A673 (cell line): Measurements from ENCODE around the gene SOX30.

Source experiments
- EZH2 ChIP-seq: fragments of 200-600 bp; sonication (generic); IDR thresholded peaks from 2 replicates; pipeline ENCODE4 v1.6.1; 2017; ENCODE audit warnings: borderline replicate concordance, low read depth, mild to moderate bottlenecking, mixed read lengths, antibody characterized with exemption, low read length; ENCODE audit not compliant: poor library complexity, severe bottlenecking
- TF ChIP-seq, protein P1 (sequence below): fragments of 300-800, 200-600 bp; sonication (generic); conservative IDR thresholded peaks from 2 replicates; pipeline ENCODE4 v1.5.1; 2017; ENCODE audit warnings: low read depth, mild to moderate bottlenecking, antibody characterized with exemption, low read length, moderate library complexity, mixed read lengths

DNA sequence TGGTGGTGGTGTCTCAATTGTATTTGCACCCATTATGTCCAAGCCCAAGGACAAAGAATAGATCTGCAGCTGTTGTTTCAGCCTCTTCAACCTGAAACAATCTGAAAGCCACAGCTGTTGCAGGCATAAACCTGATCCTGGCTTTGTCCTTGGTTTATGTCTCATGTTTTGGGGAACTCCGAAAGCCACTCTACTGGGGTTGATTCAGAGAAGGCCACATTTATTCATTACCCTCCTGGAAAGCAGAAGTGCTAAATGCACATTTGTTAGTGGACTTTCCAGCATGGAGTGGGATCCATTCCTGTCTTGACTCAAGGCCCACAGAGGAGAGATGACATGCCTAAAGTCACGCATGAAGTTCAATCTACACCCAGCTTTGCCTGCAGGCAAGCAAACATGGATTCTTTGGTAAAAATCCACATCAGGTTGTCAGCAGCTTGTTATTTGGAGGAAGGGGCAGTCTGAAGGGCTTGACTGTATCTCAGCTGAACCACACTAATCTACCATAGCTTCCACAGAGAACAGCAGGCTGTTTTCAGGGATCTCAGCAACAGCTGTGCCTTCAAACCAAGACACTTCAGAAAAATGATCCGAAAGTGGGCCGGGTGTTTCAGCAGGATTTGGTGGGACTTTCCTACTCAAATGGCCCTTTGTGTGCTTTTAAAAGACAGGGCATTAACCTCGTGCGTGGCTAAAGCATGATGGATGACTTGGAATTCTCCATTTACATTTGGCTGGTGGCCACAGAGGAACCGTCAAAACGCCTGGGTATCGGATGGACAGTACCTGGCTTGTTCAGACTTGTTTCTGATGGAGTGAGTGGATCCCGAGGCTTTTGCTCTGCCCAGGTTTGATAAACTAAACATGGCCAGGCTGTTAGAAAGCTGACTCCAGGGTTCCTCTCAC, 40.4 kb downstream of the SOX30 start:
- TF ChIP-seq, protein P1, sequence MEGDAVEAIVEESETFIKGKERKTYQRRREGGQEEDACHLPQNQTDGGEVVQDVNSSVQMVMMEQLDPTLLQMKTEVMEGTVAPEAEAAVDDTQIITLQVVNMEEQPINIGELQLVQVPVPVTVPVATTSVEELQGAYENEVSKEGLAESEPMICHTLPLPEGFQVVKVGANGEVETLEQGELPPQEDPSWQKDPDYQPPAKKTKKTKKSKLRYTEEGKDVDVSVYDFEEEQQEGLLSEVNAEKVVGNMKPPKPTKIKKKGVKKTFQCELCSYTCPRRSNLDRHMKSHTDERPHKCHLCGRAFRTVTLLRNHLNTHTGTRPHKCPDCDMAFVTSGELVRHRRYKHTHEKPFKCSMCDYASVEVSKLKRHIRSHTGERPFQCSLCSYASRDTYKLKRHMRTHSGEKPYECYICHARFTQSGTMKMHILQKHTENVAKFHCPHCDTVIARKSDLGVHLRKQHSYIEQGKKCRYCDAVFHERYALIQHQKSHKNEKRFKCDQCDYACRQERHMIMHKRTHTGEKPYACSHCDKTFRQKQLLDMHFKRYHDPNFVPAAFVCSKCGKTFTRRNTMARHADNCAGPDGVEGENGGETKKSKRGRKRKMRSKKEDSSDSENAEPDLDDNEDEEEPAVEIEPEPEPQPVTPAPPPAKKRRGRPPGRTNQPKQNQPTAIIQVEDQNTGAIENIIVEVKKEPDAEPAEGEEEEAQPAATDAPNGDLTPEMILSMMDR, result no peak
- no peak for TF ChIP-seq EZH2
